IMR-90 (cell line): ENCODE measurements around the gene SLC12A8. TPM values are rescaled to one million over a fixed set of nuclear protein-coding genes. Genes with fewer than 3 reads are reported as not detected.

ENCODE experiments used
- ATAC-seq: fragments of 200-7000 bp; cut with Tn5 transposase; 2 replicates; pipeline ENCODE4 v1.9.1; 2020; ENCODE audit warnings: low read depth, mild to moderate bottlenecking, moderate library complexity
- BruUV-seq: library from RNA; stranded (reverse); fragments of 400-500 nt; replicated peaks from 2 replicates; lab custom pipeline; 2021; lab: Mats Ljungman, UMichigan
- CTCF ChIA-PET: fragments of 300-600 bp; formaldehyde crosslinking; extraction: SDS; loops from one replicate; lab custom pipeline; 2021; ENCODE audit warnings: antibody characterized with exemption; lab: Yijun Ruan, JAX
- POLR2A ChIA-PET: fragments of 300-600 bp; sonication (Branson Sonifier 250); formaldehyde crosslinking; loops from one replicate; lab custom pipeline; 2022; ENCODE audit warnings: antibody characterized with exemption; ENCODE audit not compliant: unreplicated experiment; lab: Charles Lee
- DNase-seq: peaks from one replicate; pipeline ENCODE4 v3.0.0; 2013
- H2AFZ ChIP-seq: replicated peaks from 2 replicates; pipeline ENCODE3; 2013; ENCODE audit warnings: low read length, mild to moderate bottlenecking; ENCODE audit not compliant: poor library complexity
- H2AK5ac ChIP-seq: 2 replicates; pipeline ENCODE4 v1.6.1; 2013; ENCODE audit warnings: low read depth, low read length, inconsistent platforms
- H2AK9ac ChIP-seq: replicated peaks from 2 replicates; pipeline ENCODE3; 2013; ENCODE audit warnings: mild to moderate bottlenecking, low read depth, low read length, moderate library complexity; ENCODE audit not compliant: poor library complexity
- H2BK120ac ChIP-seq: 2 replicates; pipeline ENCODE4 v1.6.1; 2013; ENCODE audit warnings: low read depth, low read length, inconsistent platforms
- H2BK15ac ChIP-seq: 3 replicates; pipeline ENCODE4 v1.6.1; 2013; ENCODE audit warnings: low read depth, low read length, inconsistent platforms
- H2BK20ac ChIP-seq: 2 replicates; pipeline ENCODE4 v1.6.1; 2013; ENCODE audit warnings: low read depth, mild to moderate bottlenecking, inconsistent platforms, low read length, moderate library complexity
- H2BK5ac ChIP-seq: 2 replicates; pipeline ENCODE4 v1.6.1; 2013; ENCODE audit warnings: mild to moderate bottlenecking, low read depth, low read length, inconsistent platforms; ENCODE audit not compliant: poor library complexity, severe bottlenecking
- H3K14ac ChIP-seq: replicated peaks from 2 replicates; pipeline ENCODE4 v1.6.1; 2013; ENCODE audit warnings: low read depth, low read length, inconsistent platforms
- H3K18ac ChIP-seq: 2 replicates; pipeline ENCODE4 v1.6.1; 2013; ENCODE audit warnings: low read depth, low read length, control low read depth
- H3K23ac ChIP-seq: 2 replicates; pipeline ENCODE4 v1.6.1; 2013; ENCODE audit warnings: low read depth, low read length, inconsistent platforms
- H3K27ac ChIP-seq: 2 replicates; pipeline ENCODE4 v1.5.1; 2013; ENCODE audit warnings: mild to moderate bottlenecking, control low read depth, low read length; ENCODE audit not compliant: insufficient read depth
- H3K27me3 ChIP-seq: 2 replicates; pipeline ENCODE4 v1.6.1; 2013; ENCODE audit warnings: low read length; ENCODE audit not compliant: control insufficient read depth, insufficient read depth
- H3K36me3 ChIP-seq: 2 replicates; pipeline ENCODE4 v1.6.1; 2013; ENCODE audit warnings: low read length, mixed read lengths; ENCODE audit not compliant: control insufficient read depth, insufficient read depth
- H3K4ac ChIP-seq: 2 replicates; pipeline ENCODE4 v1.6.1; 2013; ENCODE audit warnings: low read depth, low read length, inconsistent platforms
- H3K4me1 ChIP-seq: 2 replicates; pipeline ENCODE4 v1.6.1; 2013; ENCODE audit warnings: low read length, mixed read lengths; ENCODE audit not compliant: control insufficient read depth, insufficient read depth
- H3K4me2 ChIP-seq: 2 replicates; pipeline ENCODE4 v1.6.1; 2013; ENCODE audit warnings: low read depth, mild to moderate bottlenecking, control low read depth, low read length, moderate library complexity
- H3K4me3 ChIP-seq: 2 replicates; pipeline ENCODE4 v1.5.1; 2013; ENCODE audit warnings: low read depth, mild to moderate bottlenecking, control low read depth, low read length, moderate library complexity; ENCODE audit not compliant: insufficient read depth
- H3K56ac ChIP-seq: 2 replicates; pipeline ENCODE4 v1.6.1; 2013; ENCODE audit warnings: low read length, inconsistent platforms; ENCODE audit not compliant: insufficient read depth; ENCODE audit errors: extremely low read depth
- H3K79me1 ChIP-seq, 2 experiments: 2 replicates each; pipeline ENCODE4 v1.6.1; 2013; ENCODE audit warnings: low read length in 2 of 2, inconsistent platforms in 1 of 2, low read depth in 1 of 2
- H3K9ac ChIP-seq: 2 replicates; pipeline ENCODE4 v1.6.1; 2013; ENCODE audit warnings: low read depth, low read length, control low read depth
- H3K9me1 ChIP-seq: 2 replicates; pipeline ENCODE4 v1.6.1; 2013; ENCODE audit warnings: low read length, inconsistent platforms; ENCODE audit not compliant: insufficient read depth
- H3K9me3 ChIP-seq: 2 replicates; pipeline ENCODE4 v1.6.1; 2013; ENCODE audit warnings: low read length; ENCODE audit not compliant: control insufficient read depth, insufficient read depth
- H4K20me1 ChIP-seq: 2 replicates; pipeline ENCODE4 v1.6.1; 2013; ENCODE audit warnings: low read length, inconsistent platforms; ENCODE audit not compliant: insufficient read depth
- H4K5ac ChIP-seq: 2 replicates; pipeline ENCODE4 v1.6.1; 2013; ENCODE audit warnings: mild to moderate bottlenecking, low read depth, low read length, control low read depth
- H4K8ac ChIP-seq, 2 experiments: 2 replicates each; pipeline ENCODE4 v1.6.1; 2013; ENCODE audit warnings: low read depth in 2 of 2, low read length in 2 of 2, control low read depth in 1 of 2, inconsistent platforms in 1 of 2
- H4K91ac ChIP-seq: 2 replicates; pipeline ENCODE4 v1.6.1; 2013; ENCODE audit warnings: low read depth, low read length, inconsistent platforms; ENCODE audit not compliant: insufficient read depth
- BHLHE40 ChIP-seq: fragments of 150-350 bp; IDR thresholded peaks from 2 replicates; pipeline ENCODE4 v1.6.1; 2016; ENCODE audit warnings: mild to moderate bottlenecking, low read depth, low read length
- CTCF ChIP-seq: conservative IDR thresholded peaks from 2 replicates; pipeline ENCODE4 v1.5.1; 2012; ENCODE audit warnings: mild to moderate bottlenecking, low read depth, low read length, improper control_type of control experiment
- MAFK ChIP-seq: IDR thresholded peaks from 2 replicates; pipeline ENCODE4 v1.6.1; 2012; ENCODE audit warnings: low read depth, low read length, improper control_type of control experiment
- NFE2L2 ChIP-seq: fragments of 150-350 bp; IDR thresholded peaks from 2 replicates; pipeline ENCODE4 v1.6.1; 2016; ENCODE audit warnings: low read depth, mild to moderate bottlenecking, low read length
- RAD21 ChIP-seq: IDR thresholded peaks from 2 replicates; pipeline ENCODE4 v1.6.1; 2012; ENCODE audit warnings: low read length, improper control_type of control experiment
- RFX5 ChIP-seq: IDR thresholded peaks from 2 replicates; pipeline ENCODE4 v1.8.0; 2012; ENCODE audit warnings: low read depth, mild to moderate bottlenecking, low read length, moderate library complexity
- WGBS, 2 experiments: methylation state at CpG; one replicate each; pipeline versions ENCODE4 v1.1.5 to v1.1.7; 2013; ENCODE audit warnings: missing lambda C conversion rate in 2 of 2; ENCODE audit not compliant: insufficient read length in 1 of 2; ENCODE audit errors: extremely low coverage in 2 of 2; 5-methylcytosine and 5-hydroxymethylcytosine counted together
- dilution Hi-C: fragments of 300-500 bp; cut with HindIII; formaldehyde crosslinking; loops from one replicate; pipeline ENCODE4 v1.14.3; 2018; ENCODE audit warnings: low sequenced_read_pairs; ENCODE audit not compliant: unreplicated experiment
- in situ Hi-C: fragments of 300-500 bp; cut with MboI; formaldehyde crosslinking; loops from 3 replicates; pipeline ENCODE4 v1.14.3; 2019; ENCODE audit warnings: low sequenced_read_pairs, inconsistent platforms, mixed read lengths
- intact Hi-C: fragments of 100-400 bp; cut with micrococcal nuclease; formaldehyde crosslinking; loops from 2 replicates; pipeline ENCODE4 v1.10.0; 2022
- polyA plus RNA-seq, 3 experiments: library from polyadenylated mRNA; depleted of rRNA; stranded (reverse); fragments of >200 nt; gene quantifications; 2 replicates each; pipeline ENCODE4 v1.2.3, GENCODE V29; 2012; ENCODE audit warnings: low replicate concordance in 1 of 3
- total RNA-seq: library from RNA; depleted of rRNA; stranded (reverse); fragments of >200 nt; gene quantifications from 2 replicates; pipeline ENCODE4 v1.2.3, GENCODE V29; 2012

SLC12A8 gene
- total and polyA plus RNA-seq, 2 of the 4 experiments (the other 2 are of a cell fraction) = 2.2 to 4.3 TPM

- H3K56ac ChIP-seq = peak overlapping the region; percentile 5; the same call in 1 of the 2 replicates
- ChIA-PET POLR2A (interaction anchor here (0.9 kb wide), 1 partner anchor 11 kb away, joined by 3 read pairs; no protein-coding TSS in a partner anchor), CTCF (interaction anchor here (1.2 kb wide), 2 partner anchors 11 to 51 kb away, joined by 3 read pairs; no protein-coding TSS in a partner anchor)
- peak overlapping the region; percentile 38 for H2AK9ac ChIP-seq
- no TSS peak for BruUV-seq
- H3K9ac ChIP-seq = no peak overlapping the region
- peak overlapping the region; percentile 30 for H3K4me2 ChIP-seq
- intact Hi-C loops (loop anchor here (2.0 kb wide), 1 partner anchor 46 kb away; no protein-coding TSS in a partner anchor), in situ Hi-C loops (no loop called here), dilution Hi-C loops (no loop called here)
- H2BK120ac ChIP-seq = peak overlapping the region; percentile 91
- H2BK20ac ChIP-seq = peak overlapping the region; percentile 71
- ATAC-seq (no peak), DNase-seq (no peak)
- H3K27me3 ChIP-seq = no peaks in the 10 kb centered on the region
- peak overlapping the region; percentile 82 for H4K91ac ChIP-seq
- H4K8ac ChIP-seq = peak overlapping the region; percentile 7 to 82; a peak in 3 of 4 replicates
- H2BK5ac ChIP-seq = peak overlapping the region; percentile 57
- H3K23ac ChIP-seq = peak overlapping the region; percentile 32; the same call in 1 of the 2 replicates
- no peak for TF ChIP-seq RAD21
- TF ChIP-seq MAFK = no peak
- TF ChIP-seq RFX5 = no peak
- TF ChIP-seq BHLHE40 = no peak
- no peak for TF ChIP-seq CTCF
- TF ChIP-seq NFE2L2 = no peak
- H3K9me1 ChIP-seq = peaks cover 28% of the 10 kb centered on the region
- peaks cover 2% of the 10 kb centered on the region; the same call in 1 of the 2 replicates for H3K9me3 ChIP-seq
- H4K5ac ChIP-seq = peak overlapping the region; percentile 52; the same call in 1 of the 2 replicates
- no peak overlapping the region for H3K4me3 ChIP-seq
- H2AK5ac ChIP-seq = peak overlapping the region; percentile 87; the same call in 1 of the 2 replicates
- WGBS, 2 experiments = 94% methylated on average over 3 of the region's 9 CpGs; no CpG with 5 or more reads in 1 of the 2 experiments
- H4K20me1 ChIP-seq = no peaks in the 10 kb centered on the region
- 0 out of 4 replicates have a peak, but pooled peaks cover 0 to 8% of the 10 kb centered on the region in 2 experiments for H3K79me1 ChIP-seq
- H2AFZ ChIP-seq = no peak overlapping the region
- H3K18ac ChIP-seq = peak overlapping the region; percentile 40
- H3K27ac ChIP-seq = peak overlapping the region; percentile 39; the same call in 1 of the 2 replicates
- H3K36me3 ChIP-seq = no peaks in the 10 kb centered on the region; the same call in 1 of the 2 replicates
- peak overlapping the region; percentile 89 for H3K4ac ChIP-seq
- H2BK15ac ChIP-seq = peak overlapping the region; percentile 92
- H3K4me1 ChIP-seq = peaks cover 40% of the 10 kb centered on the region
- peak overlapping the region; percentile 81 for H3K14ac ChIP-seq
Observed at GRCh38 chr3:125108833-125109535, 103.6 kb downstream of the SLC12A8 start.
